Activated naive CD4-positive, alpha-beta T cell treated with anti-CD3 and anti-CD28 coated beads for 36 hours (primary cell): ENCODE measurements around the gene RECK. TPM values are rescaled to one million over a fixed set of nuclear protein-coding genes. Genes with fewer than 3 reads are reported as not detected.
"Not testable (repeated sequence)": the region's sequence is repeated elsewhere in the genome, so short reads cannot be mapped to it uniquely, and the experiment has no call there.

Source experiments
- CTCF ChIA-PET: fragments of 350-600 bp; sonication (Branson Sonifier 250); formaldehyde crosslinking; loops from one replicate; lab custom pipeline; 2021; ENCODE audit warnings: antibody characterized with exemption; lab: Charles Lee
- DNase-seq: peaks from one replicate; pipeline ENCODE4 v3.0.0-alpha.2; 2020
- H3K27ac Mint-ChIP-seq: one replicate; pipeline ENCODE4 v1.8.0; 2021; ENCODE audit warnings: mild to moderate bottlenecking, mixed read lengths
- H3K27me3 Mint-ChIP-seq: one replicate; pipeline ENCODE4 v1.8.0; 2021; ENCODE audit warnings: low read depth, mixed read lengths
- H3K36me3 Mint-ChIP-seq: one replicate; pipeline ENCODE4 v1.8.0; 2021; ENCODE audit warnings: low read depth, mixed read lengths
- H3K4me1 Mint-ChIP-seq: one replicate; pipeline ENCODE4 v1.8.0; 2021; ENCODE audit warnings: low read depth, mixed read lengths
- H3K4me3 Mint-ChIP-seq: one replicate; pipeline ENCODE4 v1.8.0; 2021; ENCODE audit warnings: mild to moderate bottlenecking, moderate library complexity, mixed read lengths
- H3K9me3 Mint-ChIP-seq: one replicate; pipeline ENCODE4 v1.8.0; 2021; ENCODE audit warnings: mixed read lengths
- intact Hi-C: fragments of 100-400 bp; cut with micrococcal nuclease; formaldehyde crosslinking; loops from one replicate; pipeline ENCODE4 v1.15.1; 2023
- total RNA-seq, 2 experiments: library from RNA; stranded (reverse); gene quantifications; one replicate each; pipeline ENCODE4 v1.2.3, GENCODE V29; 2021

Gene RECK
- total RNA-seq, 2 experiments from 2014 or later: 7.8 to 8.5 TPM

DNA sequence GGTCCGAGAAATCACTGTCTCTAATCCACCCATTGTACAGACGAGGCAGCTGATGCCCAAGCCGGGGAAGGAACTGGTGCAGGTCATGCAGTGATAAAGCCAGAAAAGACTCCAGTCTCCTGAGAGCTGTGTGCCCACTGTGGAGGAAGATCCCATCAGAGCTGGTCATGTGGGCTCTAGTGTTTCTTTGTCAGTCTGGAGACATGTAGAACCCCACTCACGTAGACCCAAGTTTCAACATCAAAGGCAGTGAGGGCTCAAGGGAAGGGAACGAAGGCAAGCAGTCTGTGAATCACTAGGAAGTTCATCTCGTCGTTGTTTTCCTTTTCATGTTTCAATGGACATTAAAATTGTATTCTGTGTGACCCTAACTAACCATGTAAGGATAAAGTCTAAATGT, 85.3 kb downstream of the RECK start:
- Mint-ChIP-seq H3K27me3 (no peaks in the 10 kb centered on the region), H3K9me3 (no peaks in the 10 kb centered on the region), H3K27ac (no peak overlapping the region), H3K4me1 (peaks cover 5% of the 10 kb centered on the region), H3K4me3 (no peak overlapping the region), H3K36me3 (peaks cover 6% of the 10 kb centered on the region)
- intact Hi-C loops: no loop called here
- CTCF ChIA-PET: no interaction called here
- DNase-seq: no peak

DNA sequence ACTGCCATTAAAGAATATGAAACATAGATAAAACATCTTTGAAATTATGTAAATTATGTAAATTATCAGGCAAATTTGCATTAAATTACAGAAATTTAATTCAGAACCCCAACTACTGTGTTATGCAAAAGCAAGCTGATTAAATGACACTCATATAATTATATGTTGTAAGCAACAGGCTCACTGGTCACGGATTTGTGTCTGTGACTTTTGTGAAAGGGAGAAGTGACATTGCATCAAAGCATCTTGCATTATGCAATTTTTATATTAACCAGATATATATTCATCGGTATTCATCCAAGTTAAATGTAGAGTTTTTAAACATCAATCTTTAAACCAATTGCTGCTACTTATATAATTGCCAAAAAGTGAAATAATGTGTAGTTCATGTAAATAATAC, 86.8 kb downstream of the RECK start:
- H3K27ac Mint-ChIP-seq: no peak overlapping the region
- peaks cover 15% of the 10 kb centered on the region for H3K4me1 Mint-ChIP-seq
- intact Hi-C loops: no loop called here
- peaks cover 6% of the 10 kb centered on the region for H3K36me3 Mint-ChIP-seq
- no peaks in the 10 kb centered on the region for H3K27me3 Mint-ChIP-seq
- no peak overlapping the region for H3K4me3 Mint-ChIP-seq
- H3K9me3 Mint-ChIP-seq: no peaks in the 10 kb centered on the region
- CTCF ChIA-PET: interaction anchor here (1.0 to 1.6 kb wide), 3 partner anchors 9 to 43 kb away, joined by 3 to 9 read pairs (median 3); partner anchors contain the start of gene GLIPR2
- no peak for DNase-seq

DNA sequence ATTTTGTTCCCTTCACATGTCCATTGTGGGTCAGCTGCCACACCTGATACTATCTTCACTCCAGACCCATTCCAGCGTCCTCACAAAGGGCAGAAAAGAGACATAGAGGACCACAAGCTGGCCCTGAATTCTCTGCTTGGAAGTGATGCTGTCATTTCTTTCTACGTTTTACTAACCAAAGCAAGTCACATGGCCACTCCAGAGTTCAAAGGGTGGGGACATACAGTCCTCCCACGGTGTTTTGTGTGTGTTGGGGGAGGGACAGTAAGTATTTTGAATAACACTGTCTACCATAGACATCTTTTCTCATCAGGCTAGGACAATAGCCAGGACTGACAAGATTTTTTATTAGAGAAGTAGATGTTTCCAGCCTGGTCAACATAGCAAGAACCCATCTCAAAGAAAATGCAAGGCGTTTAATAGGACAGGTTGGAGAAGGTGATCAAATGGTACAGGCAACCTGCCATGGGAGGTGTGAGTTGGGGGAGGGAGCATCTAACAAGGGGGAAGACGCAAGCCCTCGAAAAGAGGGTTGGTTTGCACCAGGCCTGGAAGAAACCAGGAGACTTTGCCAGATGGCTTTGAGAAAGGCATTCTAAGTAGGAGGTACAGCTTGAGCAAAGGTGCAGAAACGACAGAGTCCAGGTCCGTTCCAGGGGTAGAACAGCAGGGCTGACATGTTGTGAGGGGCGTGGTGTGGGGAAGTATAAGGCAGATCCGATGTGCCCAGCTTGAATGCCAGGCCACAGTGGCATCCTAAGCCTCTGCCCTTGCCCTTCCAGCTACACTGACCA, 88.5 kb downstream of the RECK start:
- intact Hi-C loops: no loop called here
- peak; percentile 24 for DNase-seq
- Mint-ChIP-seq H3K27me3 (no peaks in the 10 kb centered on the region), H3K27ac (no peak overlapping the region), H3K9me3 (no peaks in the 10 kb centered on the region), H3K36me3 (peaks cover 6% of the 10 kb centered on the region), H3K4me3 (no peak overlapping the region), H3K4me1 (peaks cover 15% of the 10 kb centered on the region)
- CTCF ChIA-PET: interaction anchor here (1.1 to 1.9 kb wide), 5 partner anchors 22 to 45 kb away, joined by 3 to 15 read pairs (median 7); no protein-coding TSS in a partner anchor

DNA sequence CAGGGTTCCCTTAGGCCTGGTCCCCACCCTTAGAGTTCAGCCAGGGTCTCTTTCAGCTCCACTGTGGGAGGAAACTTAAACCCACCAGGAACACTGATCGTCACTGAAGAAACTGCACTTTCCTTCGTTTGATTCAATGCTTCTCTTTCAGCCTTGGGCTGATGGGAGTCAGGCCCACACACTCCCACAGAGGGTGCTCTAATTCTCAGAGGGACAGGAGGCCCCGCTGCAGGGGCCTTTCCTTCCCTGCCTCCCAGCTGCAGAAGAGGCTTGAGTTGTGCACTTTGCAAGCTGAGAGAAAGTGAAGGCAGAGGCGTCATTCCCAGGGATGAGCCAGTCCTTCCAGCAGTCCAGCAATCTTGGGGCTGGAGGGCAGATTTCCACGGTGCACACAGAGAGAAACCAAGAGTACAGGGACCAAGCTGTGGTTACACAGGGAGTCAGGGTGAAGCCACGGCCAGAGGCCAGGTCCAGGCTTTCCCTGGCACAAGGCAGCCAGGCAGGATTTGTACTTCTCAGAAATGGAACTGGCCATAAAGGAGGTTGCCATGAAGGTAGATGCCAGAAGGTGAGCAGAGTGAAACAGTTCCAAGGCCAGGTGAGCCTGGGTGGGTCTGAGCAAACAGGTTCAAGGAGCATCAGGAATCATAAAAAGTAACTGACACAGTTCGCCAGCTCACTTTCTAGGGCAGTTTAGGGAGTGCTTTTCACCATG, 89.5 kb downstream of the RECK start:
- peaks cover 15% of the 10 kb centered on the region for H3K4me1 Mint-ChIP-seq
- no peak overlapping the region for H3K27ac Mint-ChIP-seq
- intact Hi-C loops: no loop called here
- DNase-seq: no peak
- H3K9me3 Mint-ChIP-seq: no peaks in the 10 kb centered on the region
- no peak overlapping the region for H3K4me3 Mint-ChIP-seq
- H3K36me3 Mint-ChIP-seq: peaks cover 6% of the 10 kb centered on the region
- CTCF ChIA-PET: interaction anchor here (0.7 to 1.9 kb wide), 3 partner anchors 14 to 44 kb away, joined by 3 to 7 read pairs (median 3); no protein-coding TSS in a partner anchor
- no peaks in the 10 kb centered on the region for H3K27me3 Mint-ChIP-seq

DNA sequence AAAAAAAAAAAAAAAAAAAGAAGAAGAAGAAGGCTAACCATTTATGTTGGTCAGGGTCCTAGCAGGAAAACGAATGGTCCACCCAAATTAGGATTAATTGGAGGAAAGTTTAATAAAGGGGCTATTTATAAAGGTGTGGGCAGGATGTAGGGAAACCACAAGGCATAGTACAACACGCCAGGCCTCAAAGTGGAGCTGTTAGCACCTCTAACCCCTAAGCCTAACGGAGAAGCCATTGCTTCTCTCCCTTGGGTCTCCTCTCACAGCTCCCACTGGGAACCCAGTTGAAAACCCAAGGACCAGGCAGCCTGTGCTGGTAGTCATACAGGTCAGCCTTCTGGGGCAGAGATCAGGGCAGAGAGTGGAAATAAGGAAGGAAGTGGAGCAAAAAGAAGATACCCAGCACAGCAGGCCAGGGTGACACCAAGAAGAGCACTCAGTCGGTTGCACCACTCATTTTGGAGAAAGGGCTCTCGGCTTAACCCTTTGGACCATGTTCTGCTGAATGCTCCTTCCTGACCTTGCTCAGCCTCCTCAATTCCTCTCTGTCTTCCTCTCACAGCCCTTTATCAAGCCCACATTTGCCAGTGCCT, 91.0 kb downstream of the RECK start:
- Mint-ChIP-seq H3K27me3 (no peaks in the 10 kb centered on the region), H3K27ac (no peak overlapping the region), H3K9me3 (no peaks in the 10 kb centered on the region), H3K4me1 (peaks cover 17% of the 10 kb centered on the region), H3K4me3 (no peak overlapping the region), H3K36me3 (no peaks in the 10 kb centered on the region)
- DNase-seq: no peak
- intact Hi-C loops: no loop called here
- CTCF ChIA-PET: interaction anchor here (0.7 kb wide), 1 partner anchor 380 kb away, joined by 4 read pairs; no protein-coding TSS in a partner anchor

DNA sequence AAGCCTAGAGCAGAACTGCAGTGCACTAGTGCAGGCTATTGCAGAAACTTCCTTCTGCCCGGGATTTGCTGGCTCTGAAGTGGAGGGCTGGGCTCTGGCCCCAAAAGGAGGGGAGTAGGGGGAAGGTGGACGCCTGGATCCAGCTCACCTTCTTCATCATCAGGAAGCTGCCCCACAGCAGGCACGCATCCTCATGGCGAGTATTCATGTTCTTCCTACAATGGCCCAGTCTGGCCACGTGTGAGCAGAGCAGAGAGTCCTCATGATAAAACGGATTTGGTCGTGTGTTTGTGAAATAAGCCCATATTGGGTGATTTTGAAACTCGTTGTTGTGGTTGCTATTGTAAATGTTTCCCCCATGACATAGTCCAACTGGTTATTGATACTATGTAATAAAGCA, 91.6 kb downstream of the RECK start:
- CTCF ChIA-PET: no interaction called here
- Mint-ChIP-seq H3K27me3 (no peaks in the 10 kb centered on the region), H3K4me1 (peaks cover 17% of the 10 kb centered on the region), H3K27ac (no peak overlapping the region), H3K36me3 (no peaks in the 10 kb centered on the region), H3K4me3 (no peak overlapping the region), H3K9me3 (no peaks in the 10 kb centered on the region)
- intact Hi-C loops: no loop called here
- no peak for DNase-seq

DNA sequence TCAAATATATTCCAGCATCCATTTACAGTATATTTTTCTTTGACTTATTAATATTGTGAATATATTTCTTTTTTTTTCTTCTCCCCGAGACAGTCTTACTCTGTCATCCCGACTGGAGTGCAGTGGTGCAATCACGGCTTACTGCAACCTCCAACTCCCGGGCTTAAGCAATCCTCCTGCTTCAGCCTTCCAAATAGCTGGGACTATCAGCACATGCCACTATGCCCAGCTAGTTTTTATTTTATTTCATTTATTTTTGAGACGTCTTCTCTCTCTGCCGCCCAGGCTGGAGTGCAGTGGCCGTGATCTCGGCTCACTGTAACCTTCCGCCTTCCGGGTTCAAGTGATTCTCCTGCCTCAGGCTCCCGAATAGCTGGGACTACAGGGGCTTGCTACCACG, 92.4 kb downstream of the RECK start:
- peaks cover 17% of the 10 kb centered on the region for H3K4me1 Mint-ChIP-seq
- DNase-seq: no peak
- intact Hi-C loops: no loop called here

DNA sequence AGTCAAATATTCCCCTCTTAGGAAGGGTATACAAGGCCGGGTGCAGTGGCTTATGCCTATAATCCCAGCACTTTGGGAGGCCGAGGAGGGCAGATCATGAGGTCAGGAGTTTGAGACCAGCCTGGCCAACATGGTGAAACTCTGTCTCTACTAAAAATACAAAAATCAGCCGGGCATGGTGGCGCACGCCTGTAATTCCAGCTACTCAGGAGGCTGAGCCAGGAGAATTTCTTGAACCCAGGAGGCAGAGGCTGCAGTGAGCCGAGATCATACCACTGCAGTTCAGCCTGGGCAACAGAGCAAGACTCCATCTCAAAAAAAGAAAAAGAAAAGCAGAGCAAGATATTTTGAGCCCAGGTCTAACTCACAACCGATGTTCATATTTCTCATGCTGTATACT, 95.0 kb downstream of the RECK start:
- not testable (repeated sequence) for H3K27ac Mint-ChIP-seq, DNase-seq, H3K4me3 Mint-ChIP-seq, H3K36me3 Mint-ChIP-seq, H3K27me3 Mint-ChIP-seq, H3K9me3 Mint-ChIP-seq
- CTCF ChIA-PET: interaction anchor here (1.5 kb wide), 1 partner anchor 12 kb away, joined by 3 read pairs; no protein-coding TSS in a partner anchor
- H3K4me1 Mint-ChIP-seq: peaks cover 14% of the 10 kb centered on the region
- intact Hi-C loops: loop anchor here (10.0 kb wide), 1 partner anchor 1467 kb away; the partner anchor contains the start of gene CCL27

More for the DNA sequence above, 92.4 kb downstream of the RECK start:
- CTCF ChIA-PET: interaction anchor here (0.6 to 1.9 kb wide), 4 partner anchors 16 to 200 kb away, joined by 3 to 7 read pairs (median 4); no protein-coding TSS in a partner anchor
- H3K27ac Mint-ChIP-seq: no peak overlapping the region
- H3K9me3 Mint-ChIP-seq: no peaks in the 10 kb centered on the region
- no peak overlapping the region for H3K4me3 Mint-ChIP-seq
- no peaks in the 10 kb centered on the region for H3K27me3 Mint-ChIP-seq
- no peaks in the 10 kb centered on the region for H3K36me3 Mint-ChIP-seq

DNA sequence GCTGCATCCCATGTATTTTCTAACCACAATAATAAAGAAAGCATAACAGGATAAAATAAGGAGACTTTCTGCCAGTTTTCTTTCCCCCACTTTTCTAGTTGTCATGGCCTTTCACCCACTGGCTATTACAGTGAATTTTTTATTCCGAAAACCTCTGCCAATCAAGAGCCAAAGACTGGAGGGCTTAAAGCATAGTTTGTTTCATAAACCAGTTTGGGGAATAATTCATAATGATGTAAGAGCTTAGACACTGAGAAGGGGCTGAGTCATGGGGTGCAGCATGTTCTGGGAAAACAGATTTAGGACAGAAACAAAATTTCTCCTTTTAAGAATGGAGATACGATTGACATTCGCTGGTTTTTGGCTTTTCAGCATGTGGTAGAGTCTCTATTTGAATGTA, 95.4 kb downstream of the RECK start:
- H3K9me3 Mint-ChIP-seq: no peaks in the 10 kb centered on the region
- no peak overlapping the region for H3K4me3 Mint-ChIP-seq
- H3K27ac Mint-ChIP-seq: no peak overlapping the region
- H3K36me3 Mint-ChIP-seq: no peaks in the 10 kb centered on the region
- H3K27me3 Mint-ChIP-seq: no peaks in the 10 kb centered on the region
- H3K4me1 Mint-ChIP-seq: peaks cover 15% of the 10 kb centered on the region
- intact Hi-C loops: loop anchor here (10.0 kb wide), 1 partner anchor 1467 kb away; the partner anchor contains the start of gene CCL27
- DNase-seq: no peak
- CTCF ChIA-PET: interaction anchor here (1.5 to 1.8 kb wide), 2 partner anchors 12 to 33 kb away, joined by 3 to 7 read pairs; no protein-coding TSS in a partner anchor

DNA sequence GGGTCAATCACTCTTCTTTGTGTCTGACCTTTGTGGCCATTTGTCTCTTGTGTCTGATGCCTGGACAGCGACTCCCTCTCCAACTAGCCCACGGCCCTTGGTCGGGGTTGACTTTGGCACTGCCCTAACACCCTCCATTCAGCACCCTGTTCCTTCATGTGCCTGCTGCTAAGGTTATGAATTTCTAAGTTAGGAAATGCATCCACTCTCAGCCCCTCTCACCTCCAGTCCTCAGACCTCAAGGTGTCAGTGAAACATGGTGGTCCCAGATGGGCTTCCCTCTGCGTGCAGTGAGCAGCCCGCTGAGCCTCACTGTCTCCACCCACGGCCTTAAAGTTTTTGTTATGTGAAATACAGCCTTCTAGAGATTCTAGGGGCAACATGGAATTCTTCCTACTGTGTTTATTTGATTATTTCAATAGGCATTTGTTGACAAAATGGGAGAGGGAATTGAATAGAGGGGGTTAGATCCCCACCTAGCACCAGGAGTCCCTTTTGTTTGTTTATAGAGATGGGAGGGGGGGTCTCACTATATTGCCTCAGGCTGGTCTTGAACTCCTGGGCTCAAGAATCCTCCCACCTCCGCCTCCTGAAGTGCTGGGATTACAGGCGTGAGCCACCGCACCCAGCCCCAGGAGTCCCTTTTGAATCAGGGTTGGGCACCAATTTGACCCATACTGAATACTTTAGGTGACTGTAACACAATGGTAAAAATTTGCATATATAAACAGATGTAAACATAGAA, 98.2 kb downstream of the RECK start:
- H3K36me3 Mint-ChIP-seq: no peaks in the 10 kb centered on the region
- no peaks in the 10 kb centered on the region for H3K9me3 Mint-ChIP-seq
- no peak overlapping the region for H3K27ac Mint-ChIP-seq
- peaks cover 30% of the 10 kb centered on the region for H3K4me1 Mint-ChIP-seq
- CTCF ChIA-PET: no interaction called here
- DNase-seq: no peak
- intact Hi-C loops: loop anchor here (5.0 to 10.0 kb wide), 2 partner anchors 122 to 1470 kb away; partner anchors contain the start of genes CCL27 and GNE
- no peak overlapping the region for H3K4me3 Mint-ChIP-seq
- no peaks in the 10 kb centered on the region for H3K27me3 Mint-ChIP-seq

DNA sequence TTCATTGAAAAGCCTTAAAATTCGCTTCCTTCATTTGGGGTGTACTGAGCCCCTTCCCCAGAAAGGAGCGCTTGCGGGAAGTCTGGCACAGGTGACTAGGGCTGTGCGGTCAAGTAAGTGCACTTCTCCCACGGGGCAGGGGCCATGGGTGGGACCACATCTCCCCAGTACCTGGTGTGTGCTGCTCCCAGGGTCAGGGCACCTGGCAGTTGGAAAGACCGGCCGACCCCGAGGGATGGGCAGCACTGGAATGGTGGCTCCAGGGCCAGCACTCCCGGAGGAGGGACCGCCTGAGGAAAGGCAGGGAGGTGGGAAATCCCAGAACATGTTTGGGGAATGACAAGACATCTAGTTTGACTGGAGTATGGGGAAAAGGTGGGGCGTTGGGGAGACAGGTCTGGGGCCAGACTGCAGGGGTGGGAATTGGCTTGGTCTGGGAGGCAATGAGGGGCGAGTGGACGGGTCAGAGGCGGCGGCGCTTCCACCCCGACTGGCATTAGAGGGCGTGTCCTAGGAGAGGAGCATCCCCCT, 99.1 kb downstream of the RECK start:
- peaks cover 39% of the 10 kb centered on the region for H3K4me1 Mint-ChIP-seq
- intact Hi-C loops: loop anchor here (1.0 to 10.0 kb wide), 7 partner anchors 8 to 1471 kb away; partner anchors contain the start of genes CCL27, CLTA and GNE
- H3K9me3 Mint-ChIP-seq: no peaks in the 10 kb centered on the region
- peak overlapping the region; percentile 71 for H3K4me3 Mint-ChIP-seq
- CTCF ChIA-PET: interaction anchor here (1.9 kb wide), 1 partner anchor 54 kb away, joined by 9 read pairs; the partner anchor contains the start of gene CLTA
- DNase-seq: no peak
- no peak overlapping the region for H3K27ac Mint-ChIP-seq
- H3K27me3 Mint-ChIP-seq: no peaks in the 10 kb centered on the region
- H3K36me3 Mint-ChIP-seq: no peaks in the 10 kb centered on the region
